Inflammatory macrophage (primary cell): ENCODE results near the gene GOLT1B.
A peak's percentile ranks its signal among the peaks of the same experiment; 100 is the strongest.
"Not testable (repeated sequence)": the region's sequence is repeated elsewhere in the genome, so short reads cannot be mapped to it uniquely, and the experiment has no call there.

Experiments used
- DNase-seq, 2 donors: peaks; one replicate each; pipeline ENCODE4 v3.0.0-alpha.2; 2020 to 2022
- total RNA-seq, 18 experiments: gene quantifications; one replicate each; lab custom pipeline; 2026; ENCODE audit warnings: mixed read lengths in 6 of 18, inconsistent platforms in 2 of 18; lab: John Stamatoyannopoulos, UW

Gene GOLT1B
- 40.0 to 110 (median 83.5) reads per million in 18 experiments for total RNA-seq

GRCh38 chr12:21501258-21502163 is at the start of gene GOLT1B, which contains the start of gene RECQL:
Gene GOLT1B (plus strand): TSS chr12:21501789. CDS start chr12:21501924, 135 bp downstream.
Gene RECQL (minus strand): TSS chr12:21501635. CDS start chr12:21499570, 2,065 bp downstream.
- peak; percentile 98 to 99 for DNase-seq

GRCh38 chr12:21453312-21453852 is 48.2 kb upstream of the GOLT1B start:
- no peak for DNase-seq

- DNase-seq, result peak; percentile 66 to 72
Observed at GRCh38 chr12:21456291-21456780, 45.3 kb upstream of the GOLT1B start.

GRCh38 chr12:21459474-21459873 is 42.1 kb upstream of the GOLT1B start:
- no peak for DNase-seq

GRCh38 chr12:21467334-21467733 is 34.3 kb upstream of the GOLT1B start:
- not testable (repeated sequence) for DNase-seq

GRCh38 chr12:21471294-21471693 is 30.3 kb upstream of the GOLT1B start:
- DNase-seq, result no peak

GRCh38 chr12:21472197-21472823 is 29.3 kb upstream of the GOLT1B start:
- no peak for DNase-seq

- DNase-seq, result no peak
Observed at GRCh38 chr12:21475552-21475951, 26.0 kb upstream of the GOLT1B start.

GRCh38 chr12:21476949-21477348 is 24.6 kb upstream of the GOLT1B start:
- DNase-seq, result no peak

- DNase-seq, result peak; percentile 2 to 10
Observed at GRCh38 chr12:21478756-21479455, 22.7 kb upstream of the GOLT1B start.

GRCh38 chr12:21483531-21483930 is 18.1 kb upstream of the GOLT1B start:
- DNase-seq, result no peak

- no peak for DNase-seq
Observed at GRCh38 chr12:21485998-21486397, 15.6 kb upstream of the GOLT1B start.

GRCh38 chr12:21499765-21500164 is 1.8 kb upstream of the GOLT1B start:
- no peak for DNase-seq

GRCh38 chr12:21500786-21501257 is 767 bp upstream of the GOLT1B start:
- DNase-seq, result no peak

- DNase-seq, result peak; percentile 41 to 57
Observed at GRCh38 chr12:21502164-21502496, 541 bp downstream of the GOLT1B start.

- DNase-seq, result no peak
Observed at GRCh38 chr12:21502872-21503271, 1.3 kb downstream of the GOLT1B start.

GRCh38 chr12:21505888-21506287 is 4.3 kb downstream of the GOLT1B start:
- DNase-seq, result no peak

GRCh38 chr12:21507849-21508248 is 6.3 kb downstream of the GOLT1B start:
- no peak for DNase-seq

GRCh38 chr12:21509768-21510167 is 8.2 kb downstream of the GOLT1B start:
- no peak for DNase-seq

GRCh38 chr12:21516281-21516680 is 14.7 kb downstream of the GOLT1B start:
- DNase-seq, result no peak

GRCh38 chr12:21518451-21518850 is 16.9 kb downstream of the GOLT1B start:
- DNase-seq, result no peak

GRCh38 chr12:21521541-21521940 is 20.0 kb downstream of the GOLT1B start:
- no peak for DNase-seq

- no peak for DNase-seq
Observed at GRCh38 chr12:21523148-21523547, 21.6 kb downstream of the GOLT1B start.
